Muscle of leg (tissue), 11 donors: Measurements from ENCODE around the gene CYB5R2. TPM values are rescaled to one million over a fixed set of nuclear protein-coding genes. Genes with fewer than 3 reads are reported as not detected.

Experiments
- DNase-seq: peaks from one replicate; pipeline ENCODE4 v3.0.0; 2013
- H3K27ac ChIP-seq: one replicate; pipeline ENCODE4 v1.5.1; 2013; ENCODE audit warnings: mild to moderate bottlenecking, low read length, control low read depth
- H3K27me3 ChIP-seq: one replicate; pipeline ENCODE4 v1.6.1; 2013; ENCODE audit warnings: low read length; ENCODE audit not compliant: control insufficient read depth, insufficient read depth
- H3K36me3 ChIP-seq: one replicate; pipeline ENCODE4 v1.6.1; 2013; ENCODE audit warnings: low read length; ENCODE audit not compliant: control insufficient read depth, insufficient read depth
- H3K4me1 ChIP-seq: one replicate; pipeline ENCODE4 v1.6.1; 2013; ENCODE audit warnings: low read length; ENCODE audit not compliant: control insufficient read depth, insufficient read depth
- H3K4me3 ChIP-seq: one replicate; pipeline ENCODE4 v1.5.1; 2013; ENCODE audit warnings: low read length, control low read depth
- H3K9me3 ChIP-seq: replicated peaks from 2 replicates; pipeline ENCODE4 v1.6.1; 2013; ENCODE audit warnings: low read depth, low read length; ENCODE audit not compliant: control insufficient read depth
- WGBS: methylation state at CpG from one replicate; pipeline ENCODE4 v1.1.5; 2013; ENCODE audit warnings: missing lambda C conversion rate; ENCODE audit not compliant: insufficient coverage; 5-methylcytosine and 5-hydroxymethylcytosine counted together
- polyA plus RNA-seq, 8 donors: library from polyadenylated mRNA; unstranded; fragments of 120-200 nt; gene quantifications; one replicate each; pipeline versions ENCODE4 v1.2.1 to v1.2.3, GENCODE V29; 2013; ENCODE audit warnings: inconsistent platforms in 1 of 8, low replicate concordance in 1 of 8; ENCODE audit not compliant: insufficient read length in 8 of 8, insufficient read depth in 1 of 8
- total RNA-seq: library from RNA; stranded (reverse); fragments of 120-200 nt; gene quantifications from one replicate; pipeline ENCODE4 v1.2.4, GENCODE V29; 2013

Gene CYB5R2
- total and polyA plus RNA-seq, 9 donors: 7.7 to 15.3 (median 13.0) TPM

GRCh38 chr11:7657306-7658025 is 15.8 kb downstream of the CYB5R2 start:
- H3K27ac ChIP-seq: no peak overlapping the region
- H3K27me3 ChIP-seq: no peaks in the 10 kb centered on the region
- 52% methylated on average over 14 of the region's 15 CpGs for WGBS
- peaks cover 50% of the 10 kb centered on the region for H3K36me3 ChIP-seq
- no peaks in the 10 kb centered on the region for H3K4me1 ChIP-seq
- no peaks in the 10 kb centered on the region for H3K9me3 ChIP-seq
- DNase-seq: peak; percentile 79
- no peak overlapping the region for H3K4me3 ChIP-seq

GRCh38 chr11:7656704-7657103 is 16.6 kb downstream of the CYB5R2 start:
- Histone ChIP-seq H3K4me3 (no peak overlapping the region), H3K27ac (no peak overlapping the region), H3K36me3 (peaks cover 57% of the 10 kb centered on the region), H3K27me3 (no peaks in the 10 kb centered on the region), H3K4me1 (no peaks in the 10 kb centered on the region), H3K9me3 (no peaks in the 10 kb centered on the region)
- no peak for DNase-seq
- WGBS: 74% methylated on average over 10 of the region's 11 CpGs

- Histone ChIP-seq H3K4me1 (no peaks in the 10 kb centered on the region), H3K36me3 (peaks cover 68% of the 10 kb centered on the region), H3K27ac (no peak overlapping the region), H3K4me3 (no peak overlapping the region), H3K27me3 (no peaks in the 10 kb centered on the region), H3K9me3 (no peaks in the 10 kb centered on the region)
- 89% methylated on average over 10 of the region's 14 CpGs for WGBS
- DNase-seq: no peak
Observed at GRCh38 chr11:7655253-7656217, 17.8 kb downstream of the CYB5R2 start.

GRCh38 chr11:7654195-7654705 is 19.1 kb downstream of the CYB5R2 start:
- Histone ChIP-seq H3K36me3 (peaks cover 79% of the 10 kb centered on the region), H3K27ac (no peak overlapping the region), H3K4me1 (no peaks in the 10 kb centered on the region), H3K4me3 (no peak overlapping the region), H3K9me3 (no peaks in the 10 kb centered on the region), H3K27me3 (no peaks in the 10 kb centered on the region)
- DNase-seq: peak; percentile 45
- WGBS: 58% methylated on average over 4 of the region's 4 CpGs

DNA sequence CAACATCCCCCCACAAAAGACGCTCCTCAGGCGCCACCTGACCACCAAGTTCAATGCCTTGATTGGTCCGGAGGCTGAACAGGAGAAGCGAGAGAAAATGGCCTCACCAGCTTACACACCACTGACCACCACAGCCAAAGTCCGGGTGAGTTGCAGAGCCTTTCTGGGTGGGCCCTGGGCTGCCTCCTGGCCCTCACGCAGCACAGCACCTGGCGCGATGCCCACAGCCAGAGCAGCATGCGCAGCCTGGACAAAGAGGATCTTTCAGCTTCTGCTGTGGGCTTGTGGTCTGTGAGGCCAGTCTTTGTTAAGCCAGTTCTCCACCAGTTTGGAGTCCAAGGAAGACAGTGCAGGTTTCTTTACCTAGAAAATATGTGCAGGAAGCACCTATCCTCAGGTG is 21.6 kb downstream of the CYB5R2 start:
- Histone ChIP-seq H3K27ac (no peak overlapping the region), H3K4me3 (no peak overlapping the region), H3K36me3 (peaks cover 79% of the 10 kb centered on the region), H3K27me3 (no peaks in the 10 kb centered on the region), H3K9me3 (no peaks in the 10 kb centered on the region), H3K4me1 (no peaks in the 10 kb centered on the region)
- DNase-seq: no peak
- WGBS: 94% methylated on average over 7 of the region's 9 CpGs

DNA sequence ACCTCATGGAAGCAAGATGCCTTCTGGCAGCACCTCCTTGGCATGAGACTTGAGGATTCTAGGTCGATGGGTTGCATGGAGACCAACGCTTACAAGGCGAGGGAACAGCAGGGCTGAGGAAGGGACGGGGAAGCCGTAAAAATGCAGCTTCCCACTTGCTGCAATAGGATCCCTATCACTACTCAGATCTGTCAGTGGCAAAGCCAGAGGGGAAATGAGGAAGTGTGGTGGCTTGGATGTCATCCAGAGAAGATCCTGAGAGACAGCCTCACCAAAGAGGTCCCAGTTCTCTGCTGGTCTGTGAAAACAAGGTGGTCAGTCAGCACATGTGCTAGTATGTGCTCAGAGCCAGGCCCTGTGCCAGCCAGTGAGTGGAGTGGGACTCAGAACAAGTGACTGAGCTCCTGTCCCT is 22.2 kb downstream of the CYB5R2 start:
- no peak for DNase-seq
- Histone ChIP-seq H3K27me3 (no peaks in the 10 kb centered on the region), H3K27ac (no peak overlapping the region), H3K4me3 (no peak overlapping the region), H3K36me3 (peaks cover 74% of the 10 kb centered on the region), H3K9me3 (no peaks in the 10 kb centered on the region), H3K4me1 (no peaks in the 10 kb centered on the region)
- 78% methylated on average over 4 of the region's 5 CpGs for WGBS

GRCh38 chr11:7648264-7648663 is 25.0 kb downstream of the CYB5R2 start:
- H3K4me1 ChIP-seq: no peaks in the 10 kb centered on the region
- H3K9me3 ChIP-seq: no peaks in the 10 kb centered on the region
- no peak for DNase-seq
- WGBS: 83% methylated on average over 2 of the region's 3 CpGs
- H3K27ac ChIP-seq: no peak overlapping the region
- H3K36me3 ChIP-seq: peaks cover 51% of the 10 kb centered on the region
- H3K27me3 ChIP-seq: no peaks in the 10 kb centered on the region
- H3K4me3 ChIP-seq: no peak overlapping the region

GRCh38 chr11:7646866-7647265 is 26.4 kb downstream of the CYB5R2 start:
- Histone ChIP-seq H3K36me3 (peaks cover 42% of the 10 kb centered on the region), H3K9me3 (no peaks in the 10 kb centered on the region), H3K27ac (no peak overlapping the region), H3K4me3 (no peak overlapping the region), H3K27me3 (no peaks in the 10 kb centered on the region), H3K4me1 (no peaks in the 10 kb centered on the region)
- no CpG with 5 or more reads among the region's 2 CpGs for WGBS
- no peak for DNase-seq

- no peak overlapping the region for H3K27ac ChIP-seq
- no peaks in the 10 kb centered on the region for H3K4me1 ChIP-seq
- no peaks in the 10 kb centered on the region for H3K9me3 ChIP-seq
- no peak for DNase-seq
- H3K4me3 ChIP-seq: no peak overlapping the region
- no peaks in the 10 kb centered on the region for H3K27me3 ChIP-seq
- H3K36me3 ChIP-seq: peaks cover 44% of the 10 kb centered on the region
- 100% methylated on average over 1 of the region's 3 CpGs for WGBS
Observed at GRCh38 chr11:7645206-7645605, 28.1 kb downstream of the CYB5R2 start.

DNA sequence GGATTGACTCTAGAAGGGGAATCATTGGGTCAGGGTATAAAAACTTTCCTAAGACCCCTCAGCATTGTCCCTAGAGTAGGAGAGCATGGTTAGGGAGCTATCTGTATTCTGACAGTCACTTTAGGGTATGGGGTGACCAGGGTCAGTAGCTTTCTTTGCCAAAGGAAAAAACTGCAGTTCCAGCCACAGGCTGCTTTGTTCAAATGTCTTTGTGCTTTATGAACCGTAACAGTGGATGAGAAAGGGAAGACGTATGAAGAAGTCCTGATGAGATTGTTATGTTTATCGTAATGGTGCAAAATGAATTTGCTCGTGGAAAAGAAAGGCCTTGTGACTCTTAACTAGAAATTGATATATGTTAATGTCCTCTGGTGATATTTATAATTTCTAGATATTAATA is 30.0 kb downstream of the CYB5R2 start:
- no peak for DNase-seq
- H3K27ac ChIP-seq: no peak overlapping the region
- H3K9me3 ChIP-seq: no peaks in the 10 kb centered on the region
- WGBS: 87% methylated on average over 3 of the region's 4 CpGs
- H3K4me1 ChIP-seq: no peaks in the 10 kb centered on the region
- H3K4me3 ChIP-seq: no peak overlapping the region
- no peaks in the 10 kb centered on the region for H3K27me3 ChIP-seq
- peaks cover 32% of the 10 kb centered on the region for H3K36me3 ChIP-seq
